Vagina (tissue), 2 donors: ENCODE measurements around the gene POP5. TPM values are rescaled to one million over a fixed set of nuclear protein-coding genes. Genes with fewer than 3 reads are reported as not detected.

Experiments
- DNase-seq, 2 donors: peaks; one replicate each; pipeline ENCODE4 v3.0.0-alpha.2; 2017; ENCODE audit errors: extremely low spot score in 2 of 2
- H3K27ac ChIP-seq: fragments of 200-600 bp; sonication (generic); one replicate; pipeline ENCODE4 v1.5.1; 2019
- H3K27me3 ChIP-seq: fragments of 200-600 bp; sonication (generic); one replicate; pipeline ENCODE4 v1.5.1; 2019
- H3K36me3 ChIP-seq, 2 donors: fragments of 200-600 bp; sonication (generic); one replicate each; pipeline ENCODE4 v1.5.1; 2017 to 2019
- H3K4me1 ChIP-seq: fragments of 200-600 bp; sonication (generic); one replicate; pipeline ENCODE4 v1.5.1; 2019
- H3K4me3 ChIP-seq, 2 donors: fragments of 200-600 bp; sonication (generic); 1 replicate in 1 of 2; 2 replicates in 1 of 2; pipeline ENCODE4 v1.5.1; 2016 to 2019
- H3K9me3 ChIP-seq: fragments of 200-600 bp; sonication (generic); one replicate; pipeline ENCODE4 v1.5.1; 2019
- CTCF ChIP-seq, 3 experiments: fragments of 450-650 bp in 2 of 3; fragments of 200-600 bp in 1 of 3; sonication (generic) in 1 of 3; IDR thresholded peaks; one replicate each; pipeline ENCODE4 v1.5.1; 2017 to 2019; ENCODE audit warnings: antibody characterized with exemption in 3 of 3, mild to moderate bottlenecking in 2 of 3, moderate library complexity in 2 of 3
- POLR2A ChIP-seq, 2 donors: fragments of 450-650 bp; IDR thresholded peaks; one replicate each; pipeline ENCODE4 v1.6.1; 2017; ENCODE audit warnings: antibody characterized with exemption in 2 of 2, mild to moderate bottlenecking in 2 of 2, moderate library complexity in 2 of 2
- POLR2AphosphoS5 ChIP-seq, 2 donors: sonication (generic); formaldehyde crosslinking; IDR thresholded peaks; one replicate each; pipeline ENCODE4 v1.9.0; 2017; ENCODE audit warnings: antibody characterized with exemption in 2 of 2, mild to moderate bottlenecking in 2 of 2, low read depth in 1 of 2; ENCODE audit not compliant: insufficient read depth in 1 of 2
- intact Hi-C: fragments of 100-400 bp; cut with DNase I; formaldehyde crosslinking; loops from one replicate; pipeline ENCODE4 v1.15.1; 2023
- total RNA-seq: library from RNA; depleted of rRNA; stranded (reverse); fragments of >200 nt; gene quantifications from one replicate; pipeline ENCODE4 v1.2.3, GENCODE V29; 2016

The POP5 gene
- total RNA-seq, 1 donor from 2014 or later = 35.6 TPM

- Histone ChIP-seq H3K36me3 (no peaks in the 10 kb centered on the region), H3K27ac (no peak overlapping the region), H3K9me3 (no peaks in the 10 kb centered on the region), H3K4me3 (no peak overlapping the region), H3K4me1 (no peaks in the 10 kb centered on the region), H3K27me3 (no peaks in the 10 kb centered on the region)
- no peak for DNase-seq
- intact Hi-C loops = loop anchor here (10.0 kb wide), 1 partner anchor 502 kb away; no protein-coding TSS in a partner anchor
- no peak for TF ChIP-seq POLR2A (IDR thresholded peaks at IDR 0.05)
- no peak for TF ChIP-seq CTCF (IDR thresholded peaks at IDR 0.05)
- TF ChIP-seq POLR2AphosphoS5 (IDR thresholded peaks at IDR 0.05; ENCODE audit: insufficient read depth in 1 of 2, low read depth in 1 of 2) = no peak
Measured at GRCh38 chr12:120592121-120593049, 11.2 kb upstream of the POP5 start.

DNA sequence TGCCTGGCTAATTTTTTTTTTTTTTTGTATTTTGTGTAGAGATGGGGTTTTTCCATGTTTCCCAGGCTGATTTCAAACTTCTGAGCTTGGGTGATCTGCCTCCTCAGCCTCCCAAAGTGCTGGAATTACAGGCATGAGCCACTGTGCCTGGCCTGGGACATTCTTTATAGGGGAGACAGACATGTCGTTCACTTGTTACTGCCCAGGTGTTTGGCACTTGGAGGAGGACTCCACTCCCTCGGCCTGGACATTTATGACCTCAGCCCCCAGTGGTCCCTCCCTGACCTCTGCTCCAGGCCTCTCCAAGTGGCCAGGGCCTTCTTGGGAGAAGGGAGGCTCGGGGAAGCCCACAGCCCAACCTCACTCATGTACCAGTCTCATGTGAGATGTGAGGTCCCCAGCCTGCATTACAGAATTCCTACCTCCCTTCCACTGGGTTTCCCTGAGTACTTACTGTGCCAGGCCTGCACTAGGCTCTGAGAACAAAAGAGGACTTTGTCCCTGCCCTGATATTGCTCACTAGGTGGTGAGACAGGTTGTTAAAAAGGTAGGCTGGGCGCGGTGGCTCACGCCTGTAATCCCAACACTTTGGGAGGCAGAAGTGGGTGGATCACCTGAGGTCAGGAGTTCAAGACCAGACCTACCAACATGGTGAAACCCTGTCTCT, 9.7 kb upstream of the POP5 start:
- no peak for DNase-seq
- H3K36me3 ChIP-seq = no peaks in the 10 kb centered on the region
- no peak overlapping the region for H3K27ac ChIP-seq
- no peaks in the 10 kb centered on the region for H3K9me3 ChIP-seq
- intact Hi-C loops = loop anchor here (10.0 kb wide), 1 partner anchor 504 kb away; no protein-coding TSS in a partner anchor
- no peak overlapping the region for H3K4me3 ChIP-seq
- no peaks in the 10 kb centered on the region for H3K4me1 ChIP-seq
- TF ChIP-seq POLR2AphosphoS5 (IDR thresholded peaks at IDR 0.05; ENCODE audit: insufficient read depth in 1 of 2, low read depth in 1 of 2) = no peak
- no peak for TF ChIP-seq CTCF (IDR thresholded peaks at IDR 0.05)
- no peak for TF ChIP-seq POLR2A (IDR thresholded peaks at IDR 0.05)
- no peaks in the 10 kb centered on the region for H3K27me3 ChIP-seq

DNA sequence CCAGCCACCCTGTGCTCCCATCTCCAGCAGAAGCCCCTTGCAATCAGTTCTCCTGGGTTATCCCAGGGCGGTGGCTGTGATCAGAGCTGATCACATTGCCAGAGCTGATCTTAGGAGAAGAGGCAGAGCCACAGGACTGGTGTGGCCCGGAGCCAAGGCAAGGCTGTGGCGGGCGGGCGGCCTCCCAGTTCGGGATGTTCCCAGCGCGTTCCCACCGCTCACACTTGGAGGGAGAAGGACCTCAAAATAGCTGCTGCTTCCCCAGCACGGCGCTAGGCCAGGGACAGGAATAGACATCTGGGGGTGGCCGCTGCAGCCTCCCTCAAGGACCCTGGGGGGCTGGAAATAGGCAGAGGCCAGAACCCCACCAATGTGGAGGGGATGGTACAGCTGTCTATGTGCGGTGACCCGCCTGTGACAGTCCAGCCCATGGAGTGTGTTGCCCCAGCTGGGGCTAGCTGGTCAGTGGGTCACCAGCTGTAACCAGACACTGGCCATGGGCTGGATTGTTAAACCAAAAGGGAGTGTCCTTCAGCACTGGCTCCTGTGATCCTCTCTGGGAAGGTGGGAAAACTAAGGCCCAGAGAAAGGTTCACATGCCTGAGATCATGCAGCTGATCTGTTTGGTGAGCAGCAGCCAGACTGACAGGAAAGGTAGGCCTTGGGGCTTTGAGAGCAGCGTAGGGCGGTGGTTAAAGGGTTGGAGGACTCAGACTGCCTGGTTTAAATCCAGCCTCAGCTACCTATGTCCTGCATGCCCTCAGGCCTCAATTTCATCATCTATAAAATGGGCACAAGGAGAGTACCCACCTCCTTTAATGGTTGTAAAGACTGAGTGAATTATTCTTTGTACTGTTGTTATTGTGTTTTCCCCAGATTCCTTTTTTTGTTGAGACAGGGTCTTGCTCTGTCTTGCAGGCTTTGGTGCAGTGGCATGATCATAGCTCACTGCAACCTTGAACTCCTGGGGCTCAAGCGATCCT, 8.0 kb upstream of the POP5 start:
- no peak overlapping the region for H3K27ac ChIP-seq
- intact Hi-C loops = loop anchor here (5.0 kb wide), 1 partner anchor 383 kb away; no protein-coding TSS in a partner anchor
- H3K9me3 ChIP-seq = no peaks in the 10 kb centered on the region

GRCh38 chr12:120588371-120588770, 7.2 kb upstream of the POP5 start:
- DNase-seq = no peak
- Histone ChIP-seq H3K36me3 (no peaks in the 10 kb centered on the region), H3K4me3 (no peak overlapping the region), H3K4me1 (peaks cover 16% of the 10 kb centered on the region), H3K27ac (no peak overlapping the region), H3K9me3 (no peaks in the 10 kb centered on the region), H3K27me3 (no peaks in the 10 kb centered on the region)
- TF ChIP-seq CTCF (IDR thresholded peaks at IDR 0.05) = no peak
- no peak for TF ChIP-seq POLR2AphosphoS5 (IDR thresholded peaks at IDR 0.05; ENCODE audit: insufficient read depth in 1 of 2, low read depth in 1 of 2)
- TF ChIP-seq POLR2A (IDR thresholded peaks at IDR 0.05) = no peak
- intact Hi-C loops = loop anchor here (5.0 kb wide), 1 partner anchor 384 kb away; no protein-coding TSS in a partner anchor

More for the DNA sequence above, 8.0 kb upstream of the POP5 start:
- TF ChIP-seq CTCF (IDR thresholded peaks at IDR 0.05) = no peak
- TF ChIP-seq POLR2AphosphoS5 (IDR thresholded peaks at IDR 0.05; ENCODE audit: insufficient read depth in 1 of 2, low read depth in 1 of 2) = no peak
- no peak for TF ChIP-seq POLR2A (IDR thresholded peaks at IDR 0.05)
- Histone ChIP-seq H3K27me3 (no peaks in the 10 kb centered on the region), H3K4me1 (peaks cover 7% of the 10 kb centered on the region), H3K4me3 (no peak overlapping the region), H3K36me3 (no peaks in the 10 kb centered on the region)
- DNase-seq = no peak
